ENCODE results near the gene BICDL1.

DNA sequence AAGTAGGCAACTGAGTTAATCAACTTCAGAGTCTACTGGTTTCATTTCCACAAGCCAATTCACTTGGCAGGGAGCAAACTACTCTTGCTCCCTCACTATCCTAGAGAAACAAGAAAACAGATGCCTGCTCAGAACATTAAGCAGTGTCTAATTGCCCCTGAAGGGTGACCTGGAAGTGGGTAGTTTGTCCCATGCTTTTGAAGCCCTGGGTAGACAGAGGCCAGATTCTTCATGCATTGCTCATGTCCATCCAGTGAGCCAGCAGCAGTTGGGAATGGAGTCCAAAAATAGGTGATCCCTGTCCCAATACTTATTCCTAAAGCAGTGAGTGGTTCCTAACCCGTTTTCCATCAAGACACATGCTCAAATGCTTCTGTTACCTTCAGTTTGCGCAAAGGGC, 48.8 kb downstream of the BICDL1 start:
- TF ChIP-seq POLR2A (IDR thresholded peaks at IDR 0.05) (no peak), POLR2AphosphoS5 (IDR thresholded peaks at IDR 0.05) (no peak)
- TF ChIP-seq, protein P1, sequence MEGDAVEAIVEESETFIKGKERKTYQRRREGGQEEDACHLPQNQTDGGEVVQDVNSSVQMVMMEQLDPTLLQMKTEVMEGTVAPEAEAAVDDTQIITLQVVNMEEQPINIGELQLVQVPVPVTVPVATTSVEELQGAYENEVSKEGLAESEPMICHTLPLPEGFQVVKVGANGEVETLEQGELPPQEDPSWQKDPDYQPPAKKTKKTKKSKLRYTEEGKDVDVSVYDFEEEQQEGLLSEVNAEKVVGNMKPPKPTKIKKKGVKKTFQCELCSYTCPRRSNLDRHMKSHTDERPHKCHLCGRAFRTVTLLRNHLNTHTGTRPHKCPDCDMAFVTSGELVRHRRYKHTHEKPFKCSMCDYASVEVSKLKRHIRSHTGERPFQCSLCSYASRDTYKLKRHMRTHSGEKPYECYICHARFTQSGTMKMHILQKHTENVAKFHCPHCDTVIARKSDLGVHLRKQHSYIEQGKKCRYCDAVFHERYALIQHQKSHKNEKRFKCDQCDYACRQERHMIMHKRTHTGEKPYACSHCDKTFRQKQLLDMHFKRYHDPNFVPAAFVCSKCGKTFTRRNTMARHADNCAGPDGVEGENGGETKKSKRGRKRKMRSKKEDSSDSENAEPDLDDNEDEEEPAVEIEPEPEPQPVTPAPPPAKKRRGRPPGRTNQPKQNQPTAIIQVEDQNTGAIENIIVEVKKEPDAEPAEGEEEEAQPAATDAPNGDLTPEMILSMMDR (IDR thresholded peaks at IDR 0.05) = no peak

Data from breast epithelium (tissue), 3 donors.